ENCODE data around the gene HOXA3. TPM values are rescaled to one million over a fixed set of nuclear protein-coding genes. Genes with fewer than 3 reads are reported as not detected.

Gene HOXA3
- polyA plus RNA-seq, 2 of the 4 experiments (the other 2 are of a cell fraction): 3.3 to 8.7 TPM

DNA sequence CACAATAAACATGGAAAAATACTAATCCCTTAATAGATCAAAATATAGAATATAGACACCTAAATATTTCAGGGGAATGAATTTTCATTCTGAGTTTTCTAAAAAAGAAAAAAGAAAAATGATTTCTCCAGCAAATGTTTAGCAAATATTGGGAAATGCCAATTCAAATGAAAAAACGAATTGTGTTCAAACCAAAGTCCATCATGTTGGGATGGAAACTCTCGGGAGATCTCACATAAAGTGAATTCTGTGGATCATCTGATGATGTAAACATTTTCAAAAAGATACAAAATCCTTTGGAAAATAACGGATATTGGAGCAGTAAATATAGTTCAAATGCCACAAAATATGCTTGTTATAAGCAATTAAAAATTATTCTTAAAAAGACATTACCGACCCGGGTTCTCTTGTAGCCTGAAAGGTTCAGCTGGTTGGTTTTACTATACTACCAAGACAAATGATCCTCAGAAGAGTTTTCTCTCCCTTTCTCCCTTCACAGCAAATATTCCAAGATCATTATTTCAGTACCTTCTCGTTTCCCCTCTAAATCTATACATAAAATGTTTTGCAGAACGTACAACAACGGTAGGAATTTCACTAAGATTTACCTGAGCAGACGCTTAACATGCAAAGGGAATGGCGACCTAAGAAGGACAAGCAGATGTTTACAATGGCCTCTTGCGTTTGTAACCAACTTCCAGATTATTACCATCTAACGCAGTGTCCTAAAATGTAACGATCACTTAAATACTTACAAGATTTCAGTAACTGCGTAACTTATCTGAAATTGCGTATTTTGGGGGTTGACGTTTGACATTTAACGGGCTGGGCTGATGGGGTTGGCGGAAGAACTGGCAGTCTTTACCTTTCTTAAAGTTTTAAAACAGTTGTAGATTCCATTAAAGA is 45.0 kb upstream of the HOXA3 start:
- TF ChIP-seq, protein P1, sequence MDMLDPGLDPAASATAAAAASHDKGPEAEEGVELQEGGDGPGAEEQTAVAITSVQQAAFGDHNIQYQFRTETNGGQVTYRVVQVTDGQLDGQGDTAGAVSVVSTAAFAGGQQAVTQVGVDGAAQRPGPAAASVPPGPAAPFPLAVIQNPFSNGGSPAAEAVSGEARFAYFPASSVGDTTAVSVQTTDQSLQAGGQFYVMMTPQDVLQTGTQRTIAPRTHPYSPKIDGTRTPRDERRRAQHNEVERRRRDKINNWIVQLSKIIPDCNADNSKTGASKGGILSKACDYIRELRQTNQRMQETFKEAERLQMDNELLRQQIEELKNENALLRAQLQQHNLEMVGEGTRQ (IDR thresholded peaks at IDR 0.05): no peak
- TF ChIP-seq HOXB5 (CRISPR knock-in tag; IDR thresholded peaks at IDR 0.05): peak; percentile 100
- TF ChIP-seq RNF2 (IDR thresholded peaks at IDR 0.05; ENCODE audit: borderline replicate concordance, low read depth): no peak
- no peak for TF ChIP-seq CBX8 (IDR thresholded peaks at IDR 0.05)
- TF ChIP-seq ZFP36 (IDR thresholded peaks at IDR 0.05; ENCODE audit: borderline replicate concordance, partially characterized antibody): no peak
- TF ChIP-seq ESRRA (IDR thresholded peaks at IDR 0.05; ENCODE audit: borderline replicate concordance, low read length): no peak
- TF ChIP-seq, protein P2, sequence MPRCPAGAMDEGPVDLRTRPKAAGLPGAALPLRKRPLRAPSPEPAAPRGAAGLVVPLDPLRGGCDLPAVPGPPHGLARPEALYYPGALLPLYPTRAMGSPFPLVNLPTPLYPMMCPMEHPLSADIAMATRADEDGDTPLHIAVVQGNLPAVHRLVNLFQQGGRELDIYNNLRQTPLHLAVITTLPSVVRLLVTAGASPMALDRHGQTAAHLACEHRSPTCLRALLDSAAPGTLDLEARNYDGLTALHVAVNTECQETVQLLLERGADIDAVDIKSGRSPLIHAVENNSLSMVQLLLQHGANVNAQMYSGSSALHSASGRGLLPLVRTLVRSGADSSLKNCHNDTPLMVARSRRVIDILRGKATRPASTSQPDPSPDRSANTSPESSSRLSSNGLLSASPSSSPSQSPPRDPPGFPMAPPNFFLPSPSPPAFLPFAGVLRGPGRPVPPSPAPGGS (IDR thresholded peaks at IDR 0.05): no peak
- TF ChIP-seq EHF (CRISPR knock-in tag; IDR thresholded peaks at IDR 0.05): 0 out of 2 replicates have a peak, but pooled peaks have one; percentile 40
- TF ChIP-seq MYC (IDR thresholded peaks at IDR 0.05; ENCODE audit: borderline replicate concordance, low read length): no peak
- no peak for DNase-seq (ENCODE audit: low read depth in 1 of 2, low spot score in 1 of 2)
- ChIA-PET POLR2A (no interaction called here), CTCF (interaction anchor here (1.7 to 4.2 kb wide), 7 partner anchors 13 to 844 kb away, joined by 4 to 33 read pairs (median 17); no protein-coding TSS in a partner anchor)
- no peaks in the 10 kb centered on the region for H3K9me3 ChIP-seq
- H3K4me1 ChIP-seq: peaks cover 15% of the 10 kb centered on the region
- no peak for ATAC-seq
- H3K4me2 ChIP-seq: peak overlapping the region; percentile 16; the same call in 1 of the 3 replicates
- FAIRE-seq: no peak
- 88% methylated on average over 18 of the region's 18 CpGs for WGBS (ENCODE audit: missing lambda C conversion rate)
- no peak overlapping the region for H3K27ac ChIP-seq
- H3K4me3 ChIP-seq: no peak overlapping the region

DNA sequence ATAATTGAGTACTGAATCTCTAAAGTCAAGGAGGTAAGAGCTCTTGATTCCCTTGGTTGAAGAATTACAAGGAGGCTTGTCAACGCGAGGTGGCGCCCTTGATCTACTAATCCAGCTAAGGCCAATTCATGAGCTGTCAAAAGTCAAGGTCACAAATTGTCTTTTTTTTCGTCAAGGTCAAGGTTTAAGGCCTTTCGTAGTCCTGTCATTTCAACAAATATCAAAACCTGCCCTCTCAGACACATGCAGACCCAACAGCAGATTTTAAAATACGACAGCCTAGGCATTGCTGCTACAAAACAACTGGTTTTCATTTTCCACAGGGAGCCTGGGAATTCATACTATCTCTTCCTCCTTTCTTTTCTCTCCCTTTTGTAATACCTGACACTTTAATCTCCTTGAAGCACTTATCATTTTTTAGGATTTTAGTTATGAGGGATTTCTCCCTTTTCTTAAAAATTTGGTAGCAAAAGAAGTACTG is 43.9 kb upstream of the HOXA3 start:
- Histone ChIP-seq H3K4me3 (no peak overlapping the region), H3K4me2 (peak overlapping the region; percentile 36; the same call in 2 of the 3 replicates), H3K9me3 (no peaks in the 10 kb centered on the region), H3K4me1 (peaks cover 15% of the 10 kb centered on the region), H3K27ac (no peak overlapping the region)
- peak; percentile 58 to 79 for DNase-seq (ENCODE audit: low read depth in 1 of 2, low spot score in 1 of 2)
- ChIA-PET POLR2A (interaction anchor here (1.1 kb wide), 1 partner anchor 725 kb away, joined by 6 read pairs; no protein-coding TSS in a partner anchor), CTCF (interaction anchor here (0.5 to 4.8 kb wide), 54 partner anchors 10 to 900 kb away, joined by 3 to 58 read pairs (median 4); partner anchors contain the start of genes HIBADH, HOXA11 and TAX1BP1)
- peak; percentile 59 for FAIRE-seq
- ATAC-seq: no peak
- 5% methylated on average over 6 of the region's 6 CpGs for WGBS (ENCODE audit: missing lambda C conversion rate)
- TF ChIP-seq NR3C1 (IDR thresholded peaks at IDR 0.05): no peak
- TF ChIP-seq, protein P1 (IDR thresholded peaks at IDR 0.05): no peak
- no peak for TF ChIP-seq EHF (CRISPR knock-in tag; IDR thresholded peaks at IDR 0.05)
- TF ChIP-seq CEBPB (IDR thresholded peaks at IDR 0.05): no peak
- TF ChIP-seq HOXA7 (CRISPR knock-in tag; IDR thresholded peaks at IDR 0.05): no peak
- TF ChIP-seq MAZ (IDR thresholded peaks at IDR 0.05; ENCODE audit: borderline replicate concordance, low read depth, low read length): no peak
- TF ChIP-seq RCOR1 (IDR thresholded peaks at IDR 0.05; ENCODE audit: low read depth, low read length): no peak
- no peak for TF ChIP-seq CHD2 (IDR thresholded peaks at IDR 0.05; ENCODE audit: low read length, partially characterized antibody)
- TF ChIP-seq, protein P3, sequence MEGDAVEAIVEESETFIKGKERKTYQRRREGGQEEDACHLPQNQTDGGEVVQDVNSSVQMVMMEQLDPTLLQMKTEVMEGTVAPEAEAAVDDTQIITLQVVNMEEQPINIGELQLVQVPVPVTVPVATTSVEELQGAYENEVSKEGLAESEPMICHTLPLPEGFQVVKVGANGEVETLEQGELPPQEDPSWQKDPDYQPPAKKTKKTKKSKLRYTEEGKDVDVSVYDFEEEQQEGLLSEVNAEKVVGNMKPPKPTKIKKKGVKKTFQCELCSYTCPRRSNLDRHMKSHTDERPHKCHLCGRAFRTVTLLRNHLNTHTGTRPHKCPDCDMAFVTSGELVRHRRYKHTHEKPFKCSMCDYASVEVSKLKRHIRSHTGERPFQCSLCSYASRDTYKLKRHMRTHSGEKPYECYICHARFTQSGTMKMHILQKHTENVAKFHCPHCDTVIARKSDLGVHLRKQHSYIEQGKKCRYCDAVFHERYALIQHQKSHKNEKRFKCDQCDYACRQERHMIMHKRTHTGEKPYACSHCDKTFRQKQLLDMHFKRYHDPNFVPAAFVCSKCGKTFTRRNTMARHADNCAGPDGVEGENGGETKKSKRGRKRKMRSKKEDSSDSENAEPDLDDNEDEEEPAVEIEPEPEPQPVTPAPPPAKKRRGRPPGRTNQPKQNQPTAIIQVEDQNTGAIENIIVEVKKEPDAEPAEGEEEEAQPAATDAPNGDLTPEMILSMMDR (IDR thresholded peaks at IDR 0.05): peak; percentile 96
- TF ChIP-seq GATA3 (IDR thresholded peaks at IDR 0.05; ENCODE audit: borderline replicate concordance): no peak
- TF ChIP-seq NPAS2 (CRISPR knock-in tag; IDR thresholded peaks at IDR 0.05; ENCODE audit: borderline replicate concordance): no peak
- no peak for TF ChIP-seq RNF2 (IDR thresholded peaks at IDR 0.05; ENCODE audit: borderline replicate concordance, low read depth)
- TF ChIP-seq SMC3 (IDR thresholded peaks at IDR 0.05): peak; percentile 89
- TF ChIP-seq SREBF2 (IDR thresholded peaks at IDR 0.05): no peak
- TF ChIP-seq RAD21 (conservative IDR thresholded peaks at IDR 0.05 in 1 of 2, IDR thresholded peaks at IDR 0.05 in 1 of 2): peak; percentile 97 to 98
- no peak for TF ChIP-seq FOXS1 (CRISPR knock-in tag; IDR thresholded peaks at IDR 0.05)
- no peak for TF ChIP-seq ZNF302 (CRISPR knock-in tag; IDR thresholded peaks at IDR 0.05)
- TF ChIP-seq MYC (IDR thresholded peaks at IDR 0.05; ENCODE audit: borderline replicate concordance, low read length): no peak
- TF ChIP-seq EHMT2 (IDR thresholded peaks at IDR 0.05; ENCODE audit: low read depth): no peak
- TF ChIP-seq HEYL (CRISPR knock-in tag; IDR thresholded peaks at IDR 0.05): no peak
- TF ChIP-seq MAFK (IDR thresholded peaks at IDR 0.05; ENCODE audit: partially characterized antibody): no peak
- TF ChIP-seq TFCP2L1 (CRISPR knock-in tag; IDR thresholded peaks at IDR 0.05): no peak
- TF ChIP-seq RFX5 (IDR thresholded peaks at IDR 0.05): no peak
- no peak for TF ChIP-seq FOSL2 (IDR thresholded peaks at IDR 0.05)
- TF ChIP-seq FOSL2 (CRISPR knock-in tag; IDR thresholded peaks at IDR 0.05): no peak
- peak; percentile 96 for TF ChIP-seq ESRRA (IDR thresholded peaks at IDR 0.05; ENCODE audit: borderline replicate concordance, low read length)
